HEK293 (cell line): ENCODE results near the gene RASAL2.
A peak's percentile ranks its signal among the peaks of the same experiment; 100 is the strongest.

Experiments used
- CTCF ChIA-PET: fragments of 350-600 bp; formaldehyde crosslinking; extraction: SDS; loops from one replicate; lab custom pipeline; 2021; ENCODE audit warnings: antibody characterized with exemption; lab: Yijun Ruan, JAX
- POLR2A ChIA-PET: fragments of 300-600 bp; formaldehyde crosslinking; extraction: SDS; loops from one replicate; lab custom pipeline; 2020; ENCODE audit warnings: antibody characterized with exemption, inconsistent platforms; lab: Yijun Ruan, JAX
- H3K27ac ChIP-seq: fragments of 200-500 bp; sonication (Bioruptor generic); 2 replicates; pipeline ENCODE4 v1.5.1; 2014; ENCODE audit warnings: low read depth, low read length, control low read depth, inconsistent platforms; ENCODE audit errors: extremely low read depth
- H3K36me3 ChIP-seq, 2 experiments: fragments of 200-500 bp in 1 of 2; sonication (Bioruptor generic) in 1 of 2; 1 replicate in 1 of 2; 2 replicates in 1 of 2; pipeline ENCODE4 v1.5.1; 2014 to 2017; ENCODE audit warnings: inconsistent platforms in 2 of 2, low read length in 2 of 2; ENCODE audit not compliant: control insufficient read depth in 2 of 2, insufficient read depth in 1 of 2
- H3K4me1 ChIP-seq: fragments of 200-500 bp; sonication (Bioruptor generic); 2 replicates; pipeline ENCODE4 v1.5.1; 2014; ENCODE audit warnings: mild to moderate bottlenecking, low read length, inconsistent platforms; ENCODE audit not compliant: control insufficient read depth, insufficient read depth
- H3K4me3 ChIP-seq: 2 replicates; pipeline ENCODE4 v1.5.1; 2011; ENCODE audit warnings: low read depth, mild to moderate bottlenecking, control low read depth, low read length, moderate library complexity
- H3K9me3 ChIP-seq: fragments of 200-500 bp; sonication (Bioruptor generic); 2 replicates; pipeline ENCODE4 v1.5.1; 2014; ENCODE audit warnings: low read depth, low read length, inconsistent platforms; ENCODE audit not compliant: control insufficient read depth, insufficient read depth
- GLI2 ChIP-seq: fragments of 450-650 bp; formaldehyde crosslinking; IDR thresholded peaks from 2 replicates; pipeline ENCODE4; 2017; ENCODE audit warnings: missing biosample characterization, missing genetic modification characterization, low read depth, borderline replicate concordance
- KLF1 ChIP-seq: fragments of 450-650 bp; formaldehyde crosslinking; IDR thresholded peaks from 2 replicates; pipeline ENCODE4 v1.5.1; 2016; ENCODE audit warnings: missing biosample characterization, missing genetic modification characterization
- KLF10 ChIP-seq: fragments of 450-650 bp; IDR thresholded peaks from 2 replicates; pipeline ENCODE4 v1.5.1; 2018; ENCODE audit warnings: missing biosample characterization, mild to moderate bottlenecking, missing genetic modification characterization
- OVOL3 ChIP-seq: fragments of 450-650 bp; formaldehyde crosslinking; IDR thresholded peaks from 2 replicates; pipeline ENCODE4 v1.5.1; 2016; ENCODE audit warnings: missing biosample characterization, missing genetic modification characterization
- ZBTB1 ChIP-seq: fragments of 450-650 bp; formaldehyde crosslinking; IDR thresholded peaks from 2 replicates; pipeline ENCODE4 v1.5.1; 2016; ENCODE audit warnings: missing biosample characterization, missing genetic modification characterization
- ZBTB7A ChIP-seq: fragments of 450-650 bp; formaldehyde crosslinking; IDR thresholded peaks from 2 replicates; pipeline ENCODE4 v1.5.1; 2016; ENCODE audit warnings: low read depth, missing biosample characterization, missing genetic modification characterization
- ZBTB8A ChIP-seq: fragments of 450-650 bp; formaldehyde crosslinking; IDR thresholded peaks from 2 replicates; pipeline ENCODE4 v1.5.1; 2016; ENCODE audit warnings: missing biosample characterization, missing genetic modification characterization
- ZEB2 ChIP-seq: fragments of 450-650 bp; formaldehyde crosslinking; IDR thresholded peaks from 2 replicates; pipeline ENCODE4 v1.5.1; 2016; ENCODE audit warnings: missing biosample characterization, missing genetic modification characterization
- ZNF16 ChIP-seq: fragments of 450-650 bp; formaldehyde crosslinking; IDR thresholded peaks from 2 replicates; pipeline ENCODE4 v1.5.1; 2016; ENCODE audit warnings: low read depth, missing biosample characterization, missing genetic modification characterization
- ZNF184 ChIP-seq: fragments of 450-650 bp; IDR thresholded peaks from 2 replicates; pipeline ENCODE4 v1.5.1; 2018; ENCODE audit warnings: missing biosample characterization, mild to moderate bottlenecking, missing genetic modification characterization
- ZNF19 ChIP-seq: fragments of 450-650 bp; formaldehyde crosslinking; IDR thresholded peaks from 2 replicates; pipeline ENCODE4; 2016; ENCODE audit warnings: missing biosample characterization, missing genetic modification characterization, low read depth
- ZNF302 ChIP-seq: fragments of 450-650 bp; formaldehyde crosslinking; IDR thresholded peaks from 2 replicates; pipeline ENCODE4 v1.5.1; 2016; ENCODE audit warnings: missing biosample characterization, missing genetic modification characterization, low read depth
- ZNF341 ChIP-seq: fragments of 450-650 bp; formaldehyde crosslinking; IDR thresholded peaks from 2 replicates; pipeline ENCODE4; 2016; ENCODE audit warnings: low read depth, missing biosample characterization, missing genetic modification characterization
- ZNF571 ChIP-seq: fragments of 450-650 bp; formaldehyde crosslinking; IDR thresholded peaks from 2 replicates; pipeline ENCODE4 v1.5.0; 2017; ENCODE audit warnings: missing biosample characterization, missing genetic modification characterization
- ZNF596 ChIP-seq: fragments of 450-650 bp; IDR thresholded peaks from 2 replicates; pipeline ENCODE4 v1.5.0; 2018; ENCODE audit warnings: missing biosample characterization, mild to moderate bottlenecking, missing genetic modification characterization, moderate library complexity
- ZNF600 ChIP-seq: fragments of 450-650 bp; formaldehyde crosslinking; IDR thresholded peaks from 2 replicates; pipeline ENCODE4 v1.5.1; 2016; ENCODE audit warnings: missing biosample characterization, missing genetic modification characterization
- ZNF621 ChIP-seq: fragments of 450-650 bp; formaldehyde crosslinking; IDR thresholded peaks from 2 replicates; pipeline ENCODE4 v1.5.1; 2017; ENCODE audit warnings: missing biosample characterization, missing genetic modification characterization
- ZNF626 ChIP-seq: fragments of 450-650 bp; sonication (Bioruptor Pico); formaldehyde crosslinking; IDR thresholded peaks from 2 replicates; pipeline ENCODE4 v1.5.1; 2018; ENCODE audit warnings: missing biosample characterization, missing genetic modification characterization, inconsistent platforms
- ZNF664 ChIP-seq: fragments of 450-650 bp; formaldehyde crosslinking; IDR thresholded peaks from 2 replicates; pipeline ENCODE4 v1.5.1; 2016; ENCODE audit warnings: missing biosample characterization, missing genetic modification characterization
- ZNF704 ChIP-seq: fragments of 450-650 bp; formaldehyde crosslinking; IDR thresholded peaks from 2 replicates; pipeline ENCODE4 v1.5.1; 2016; ENCODE audit warnings: missing biosample characterization, missing genetic modification characterization
- ZNF843 ChIP-seq: fragments of 450-650 bp; formaldehyde crosslinking; IDR thresholded peaks from 2 replicates; pipeline ENCODE4 v1.5.1; 2016; ENCODE audit warnings: missing biosample characterization, missing genetic modification characterization
- ZSCAN5A ChIP-seq: fragments of 450-650 bp; formaldehyde crosslinking; IDR thresholded peaks from 2 replicates; pipeline ENCODE4 v1.5.1; 2016; ENCODE audit warnings: missing biosample characterization, missing genetic modification characterization
- TF ChIP-seq, protein P1 (sequence below): fragments of 450-650 bp; formaldehyde crosslinking; IDR thresholded peaks from 2 replicates; pipeline ENCODE4 v1.5.1; 2017; ENCODE audit warnings: missing biosample characterization, missing genetic modification characterization
- TF ChIP-seq, protein P2 (sequence below): fragments of 450-650 bp; formaldehyde crosslinking; IDR thresholded peaks from 2 replicates; pipeline ENCODE4 v1.5.1; 2016; ENCODE audit warnings: missing biosample characterization, missing genetic modification characterization

Gene RASAL2

GRCh38 chr1:178122283-178122682 is 28.4 kb downstream of the RASAL2 start:
- Histone ChIP-seq H3K4me3 (no peak overlapping the region), H3K9me3 (no peaks in the 10 kb centered on the region), H3K27ac (no peak overlapping the region), H3K4me1 (peaks cover 6% of the 10 kb centered on the region), H3K36me3 (no peaks in the 10 kb centered on the region)
- ChIA-PET CTCF (interaction anchor here (0.6 to 1.3 kb wide), 2 partner anchors 9 to 1219 kb away, joined by 4 to 6 read pairs; no protein-coding TSS in a partner anchor), POLR2A (no interaction called here)
- TF ChIP-seq, protein P1, sequence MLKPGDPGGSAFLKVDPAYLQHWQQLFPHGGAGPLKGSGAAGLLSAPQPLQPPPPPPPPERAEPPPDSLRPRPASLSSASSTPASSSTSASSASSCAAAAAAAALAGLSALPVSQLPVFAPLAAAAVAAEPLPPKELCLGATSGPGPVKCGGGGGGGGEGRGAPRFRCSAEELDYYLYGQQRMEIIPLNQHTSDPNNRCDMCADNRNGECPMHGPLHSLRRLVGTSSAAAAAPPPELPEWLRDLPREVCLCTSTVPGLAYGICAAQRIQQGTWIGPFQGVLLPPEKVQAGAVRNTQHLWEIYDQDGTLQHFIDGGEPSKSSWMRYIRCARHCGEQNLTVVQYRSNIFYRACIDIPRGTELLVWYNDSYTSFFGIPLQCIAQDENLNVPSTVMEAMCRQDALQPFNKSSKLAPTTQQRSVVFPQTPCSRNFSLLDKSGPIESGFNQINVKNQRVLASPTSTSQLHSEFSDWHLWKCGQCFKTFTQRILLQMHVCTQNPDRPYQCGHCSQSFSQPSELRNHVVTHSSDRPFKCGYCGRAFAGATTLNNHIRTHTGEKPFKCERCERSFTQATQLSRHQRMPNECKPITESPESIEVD (tag by site-specific recombination), result 0 out of 2 replicates have a peak, but pooled peaks have one; percentile 16
- no peak for TF ChIP-seq ZNF571 (tag by site-specific recombination)
- no peak for TF ChIP-seq ZEB2 (tag by site-specific recombination)

GRCh38 chr1:178124115-178124514 is 30.2 kb downstream of the RASAL2 start:
- Histone ChIP-seq H3K27ac (no peak overlapping the region), H3K4me1 (peaks cover 6% of the 10 kb centered on the region), H3K4me3 (no peak overlapping the region), H3K9me3 (no peaks in the 10 kb centered on the region), H3K36me3 (no peaks in the 10 kb centered on the region)
- TF ChIP-seq ZBTB8A, result no peak
- TF ChIP-seq, protein P2, sequence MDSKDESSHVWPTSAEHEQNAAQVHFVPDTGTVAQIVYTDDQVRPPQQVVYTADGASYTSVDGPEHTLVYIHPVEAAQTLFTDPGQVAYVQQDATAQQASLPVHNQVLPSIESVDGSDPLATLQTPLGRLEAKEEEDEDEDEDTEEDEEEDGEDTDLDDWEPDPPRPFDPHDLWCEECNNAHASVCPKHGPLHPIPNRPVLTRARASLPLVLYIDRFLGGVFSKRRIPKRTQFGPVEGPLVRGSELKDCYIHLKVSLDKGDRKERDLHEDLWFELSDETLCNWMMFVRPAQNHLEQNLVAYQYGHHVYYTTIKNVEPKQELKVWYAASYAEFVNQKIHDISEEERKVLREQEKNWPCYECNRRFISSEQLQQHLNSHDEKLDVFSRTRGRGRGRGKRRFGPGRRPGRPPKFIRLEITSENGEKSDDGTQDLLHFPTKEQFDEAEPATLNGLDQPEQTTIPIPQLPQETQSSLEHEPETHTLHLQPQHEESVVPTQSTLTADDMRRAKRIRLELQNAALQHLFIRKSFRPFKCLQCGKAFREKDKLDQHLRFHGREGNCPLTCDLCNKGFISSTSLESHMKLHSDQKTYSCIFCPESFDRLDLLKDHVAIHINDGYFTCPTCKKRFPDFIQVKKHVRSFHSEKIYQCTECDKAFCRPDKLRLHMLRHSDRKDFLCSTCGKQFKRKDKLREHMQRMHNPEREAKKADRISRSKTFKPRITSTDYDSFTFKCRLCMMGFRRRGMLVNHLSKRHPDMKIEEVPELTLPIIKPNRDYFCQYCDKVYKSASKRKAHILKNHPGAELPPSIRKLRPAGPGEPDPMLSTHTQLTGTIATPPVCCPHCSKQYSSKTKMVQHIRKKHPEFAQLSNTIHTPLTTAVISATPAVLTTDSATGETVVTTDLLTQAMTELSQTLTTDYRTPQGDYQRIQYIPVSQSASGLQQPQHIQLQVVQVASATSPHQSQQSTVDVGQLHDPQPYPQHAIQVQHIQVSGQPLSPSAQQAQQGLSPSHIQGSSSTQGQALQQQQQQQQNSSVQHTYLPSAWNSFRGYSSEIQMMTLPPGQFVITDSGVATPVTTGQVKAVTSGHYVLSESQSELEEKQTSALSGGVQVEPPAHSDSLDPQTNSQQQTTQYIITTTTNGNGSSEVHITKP (tag by site-specific recombination), result peak; percentile 10; the same call in 1 of the 2 replicates
- ChIA-PET POLR2A (interaction anchor here (2.4 kb wide), 1 partner anchor 30 kb away, joined by 7 read pairs; the partner anchor contains the start of gene RASAL2), CTCF (interaction anchor here (0.6 to 0.9 kb wide), 3 partner anchors 93 to 1864 kb away, joined by 3 read pairs; no protein-coding TSS in a partner anchor)

- Histone ChIP-seq H3K4me3 (no peak overlapping the region), H3K36me3 (no peaks in the 10 kb centered on the region), H3K4me1 (peaks cover 6% of the 10 kb centered on the region), H3K9me3 (no peaks in the 10 kb centered on the region), H3K27ac (no peak overlapping the region)
- TF ChIP-seq ZSCAN5A (tag by site-specific recombination), result no peak
- no peak for TF ChIP-seq OVOL3
- TF ChIP-seq ZNF621 (tag by site-specific recombination), result no peak
- no peak for TF ChIP-seq ZNF596 (tag by site-specific recombination)
- TF ChIP-seq ZNF600 (tag by site-specific recombination), result no peak
- no peak for TF ChIP-seq ZBTB1 (tag by site-specific recombination)
- TF ChIP-seq ZNF341 (tag by site-specific recombination), result no peak
- TF ChIP-seq ZNF843 (tag by site-specific recombination), result no peak
- TF ChIP-seq ZNF664 (tag by site-specific recombination), result no peak
- no peak for TF ChIP-seq ZNF626 (tag by site-specific recombination)
- no peak for TF ChIP-seq ZNF184
- no peak for TF ChIP-seq ZNF302 (tag by site-specific recombination)
- TF ChIP-seq KLF10 (tag by site-specific recombination), result no peak
- TF ChIP-seq ZNF704 (tag by site-specific recombination), result no peak
- no peak for TF ChIP-seq GLI2
- TF ChIP-seq ZNF19, result no peak
- TF ChIP-seq ZNF16 (tag by site-specific recombination), result no peak
- no peak for TF ChIP-seq KLF1 (tag by site-specific recombination)
- no peak for TF ChIP-seq ZNF571 (tag by site-specific recombination)
- no peak for TF ChIP-seq ZBTB7A (tag by site-specific recombination)
- ChIA-PET POLR2A (no interaction called here), CTCF (interaction anchor here (1.0 kb wide), 1 partner anchor 12 kb away, joined by 4 read pairs; no protein-coding TSS in a partner anchor)
These were observed 32.4 kb downstream of the RASAL2 start for GRCh38 chr1:178126261-178126660.
